ENCODE data around the gene TMEM14C. TPM values are rescaled to one million over a fixed set of nuclear protein-coding genes. Genes with fewer than 3 reads are reported as not detected.

Gene TMEM14C
- total RNA-seq, 1 donor from 2014 or later, result 63.2 TPM

GRCh38 chr6:10722570-10722819 lies 375 bp upstream of the TMEM14C start:
- DNase-seq (ENCODE audit: low spot score, unreplicated experiment), result no peak
- Mint-ChIP-seq H3K9me3 (ENCODE audit: low read depth) (no peaks in the 10 kb centered on the region), H3K27ac (peak overlapping the region; percentile 97), H3K4me3 (ENCODE audit: low read depth) (peak overlapping the region; percentile 86), H3K4me1 (ENCODE audit: low read depth) (peaks cover 26% of the 10 kb centered on the region), H3K36me3 (ENCODE audit: insufficient read depth) (peaks cover 4% of the 10 kb centered on the region), H3K27me3 (no peaks in the 10 kb centered on the region)
- TF ChIP-seq CTCF (IDR thresholded peaks at IDR 0.05; ENCODE audit: unreplicated experiment), result no peak

- H3K36me3 Mint-ChIP-seq (ENCODE audit: insufficient read depth), result peaks cover 8% of the 10 kb centered on the region
- H3K4me1 Mint-ChIP-seq (ENCODE audit: low read depth), result peaks cover 26% of the 10 kb centered on the region
- TF ChIP-seq CTCF (IDR thresholded peaks at IDR 0.05; ENCODE audit: unreplicated experiment), result no peak
- no peaks in the 10 kb centered on the region for H3K27me3 Mint-ChIP-seq
- H3K27ac Mint-ChIP-seq, result peak overlapping the region; percentile 97
- no peak for DNase-seq (ENCODE audit: low spot score, unreplicated experiment)
- H3K4me3 Mint-ChIP-seq (ENCODE audit: low read depth), result peak overlapping the region; percentile 86
- no peaks in the 10 kb centered on the region for H3K9me3 Mint-ChIP-seq (ENCODE audit: low read depth)
These were observed 654 bp downstream of the TMEM14C start for GRCh38 chr6:10723567-10723881.

- Mint-ChIP-seq H3K4me1 (ENCODE audit: low read depth) (peaks cover 26% of the 10 kb centered on the region), H3K27me3 (no peaks in the 10 kb centered on the region), H3K4me3 (ENCODE audit: low read depth) (peak overlapping the region; percentile 86), H3K9me3 (ENCODE audit: low read depth) (no peaks in the 10 kb centered on the region), H3K27ac (no peak overlapping the region), H3K36me3 (ENCODE audit: insufficient read depth) (peaks cover 8% of the 10 kb centered on the region)
- no peak for TF ChIP-seq CTCF (IDR thresholded peaks at IDR 0.05; ENCODE audit: unreplicated experiment)
- no peak for DNase-seq (ENCODE audit: low spot score, unreplicated experiment)
These were observed 2.2 kb downstream of the TMEM14C start for GRCh38 chr6:10725044-10725443.

DNA sequence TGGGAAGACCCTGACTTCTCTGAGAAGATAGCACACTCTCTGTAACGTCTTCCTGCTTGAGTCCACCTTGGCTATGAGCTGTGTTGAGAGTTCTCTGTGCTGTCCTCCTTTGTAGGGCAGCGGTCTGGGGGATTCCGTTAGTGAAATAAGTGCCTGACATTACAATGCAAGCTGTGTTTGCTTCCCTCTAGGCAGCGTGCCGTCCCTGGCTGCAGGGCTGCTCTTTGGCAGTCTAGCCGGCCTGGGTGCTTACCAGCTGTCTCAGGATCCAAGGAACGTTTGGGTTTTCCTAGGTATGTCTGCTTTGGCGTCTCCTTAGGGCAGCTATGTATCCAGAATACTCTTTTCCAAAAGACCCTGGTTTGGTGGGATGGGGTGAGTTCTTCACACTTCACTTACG lies 2.8 kb downstream of the TMEM14C start:
- no peak for TF ChIP-seq CTCF (IDR thresholded peaks at IDR 0.05; ENCODE audit: unreplicated experiment)
- H3K4me3 Mint-ChIP-seq (ENCODE audit: low read depth), result peak overlapping the region; percentile 49
- peaks cover 26% of the 10 kb centered on the region for H3K4me1 Mint-ChIP-seq (ENCODE audit: low read depth)
- H3K27me3 Mint-ChIP-seq, result no peaks in the 10 kb centered on the region
- H3K9me3 Mint-ChIP-seq (ENCODE audit: low read depth), result no peaks in the 10 kb centered on the region
- H3K27ac Mint-ChIP-seq, result peak overlapping the region; percentile 14
- DNase-seq (ENCODE audit: low spot score, unreplicated experiment), result no peak
- H3K36me3 Mint-ChIP-seq (ENCODE audit: insufficient read depth), result peaks cover 13% of the 10 kb centered on the region

DNA sequence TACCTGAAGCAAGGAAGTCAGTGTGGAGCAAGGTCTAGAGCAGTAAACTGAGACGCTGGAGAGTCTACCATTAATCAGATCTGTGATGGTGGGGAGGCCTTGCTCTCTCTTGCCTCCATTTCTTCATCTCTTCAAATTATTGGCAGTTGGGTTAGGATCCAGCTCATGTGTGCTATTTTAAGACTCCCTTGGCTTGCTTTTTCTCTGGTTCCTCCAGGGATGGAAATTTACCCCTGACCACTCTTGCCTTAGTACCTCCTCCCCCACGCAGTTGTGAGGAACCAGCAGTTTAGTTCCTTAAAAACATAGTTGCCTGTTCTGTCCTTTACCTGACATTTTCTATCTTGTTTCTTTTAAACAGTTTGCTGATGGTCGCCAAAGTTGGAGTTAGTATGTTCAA lies 7.4 kb downstream of the TMEM14C start:
- DNase-seq (ENCODE audit: low spot score, unreplicated experiment), result no peak
- Mint-ChIP-seq H3K27ac (no peak overlapping the region), H3K9me3 (ENCODE audit: low read depth) (no peaks in the 10 kb centered on the region), H3K4me3 (ENCODE audit: low read depth) (no peak overlapping the region), H3K27me3 (no peaks in the 10 kb centered on the region), H3K36me3 (ENCODE audit: insufficient read depth) (peaks cover 23% of the 10 kb centered on the region), H3K4me1 (ENCODE audit: low read depth) (peaks cover 7% of the 10 kb centered on the region)
- no peak for TF ChIP-seq CTCF (IDR thresholded peaks at IDR 0.05; ENCODE audit: unreplicated experiment)
